Activated CD8-positive, alpha-beta T cell treated with anti-CD3 and anti-CD28 coated beads for 36 hours (primary cell): Measurements from ENCODE around the gene ITPR1. TPM values are rescaled to one million over a fixed set of nuclear protein-coding genes. Genes with fewer than 3 reads are reported as not detected.
A peak's percentile ranks its signal among the peaks of the same experiment; 100 is the strongest.
"Not testable (repeated sequence)": the region's sequence is repeated elsewhere in the genome, so short reads cannot be mapped to it uniquely, and the experiment has no call there.

Experiments used
- ATAC-seq: fragments of 200-7000 bp; cut with Tn5 transposase; one replicate; pipeline ENCODE4 v1.10.0; 2021; ENCODE audit warnings: mild to moderate bottlenecking, moderate library complexity
- CTCF ChIA-PET: fragments of 350-600 bp; sonication (Branson Sonifier 250); formaldehyde crosslinking; loops from one replicate; lab custom pipeline; 2021; ENCODE audit warnings: antibody characterized with exemption; lab: Charles Lee
- POLR2A ChIA-PET: fragments of 350-600 bp; sonication (Branson Sonifier 250); formaldehyde crosslinking; loops from one replicate; lab custom pipeline; 2021; ENCODE audit warnings: antibody characterized with exemption; lab: Charles Lee
- DNase-seq: peaks from one replicate; pipeline ENCODE4 v3.0.0-alpha.2; 2020
- H3K27ac Mint-ChIP-seq: one replicate; pipeline ENCODE4 v1.8.0; 2021; ENCODE audit warnings: mild to moderate bottlenecking, mixed read lengths
- H3K27me3 Mint-ChIP-seq: one replicate; pipeline ENCODE4 v1.8.0; 2021; ENCODE audit warnings: mixed read lengths
- H3K36me3 Mint-ChIP-seq: one replicate; pipeline ENCODE4 v1.8.0; 2021; ENCODE audit warnings: low read depth, mixed read lengths
- H3K4me1 Mint-ChIP-seq: one replicate; pipeline ENCODE4 v1.8.0; 2021; ENCODE audit warnings: low read depth, mixed read lengths
- H3K4me3 Mint-ChIP-seq: one replicate; pipeline ENCODE4 v1.8.0; 2021; ENCODE audit warnings: mild to moderate bottlenecking, moderate library complexity, mixed read lengths
- H3K9me3 Mint-ChIP-seq: one replicate; pipeline ENCODE4 v1.8.0; 2021; ENCODE audit warnings: mixed read lengths
- CTCF ChIP-seq: fragments of 200-600 bp; IDR thresholded peaks from one replicate; pipeline ENCODE4 v1.8.0; 2022; ENCODE audit warnings: antibody characterized with exemption, mild to moderate bottlenecking
- intact Hi-C: fragments of 100-400 bp; cut with micrococcal nuclease; formaldehyde crosslinking; loops from one replicate; pipeline ENCODE4 v1.10.0; 2022
- total RNA-seq, 2 experiments: library from RNA; stranded (reverse); gene quantifications; one replicate each; pipeline ENCODE4 v1.2.3, GENCODE V29; 2021

The ITPR1 gene
- total RNA-seq, 2 experiments from 2014 or later, result 93.9 to 98.2 TPM

- intact Hi-C loops, result no loop called here
- DNase-seq (no peak), ATAC-seq (no peak)
- Mint-ChIP-seq H3K9me3 (peaks cover 3% of the 10 kb centered on the region), H3K27ac (no peak overlapping the region), H3K4me1 (peaks cover 50% of the 10 kb centered on the region), H3K36me3 (peaks cover 5% of the 10 kb centered on the region), H3K27me3 (no peaks in the 10 kb centered on the region), H3K4me3 (no peak overlapping the region)
- ChIA-PET POLR2A (no interaction called here), CTCF (interaction anchor here (2.3 kb wide), 1 partner anchor 44 kb away, joined by 7 read pairs; no protein-coding TSS in a partner anchor)
- no peak for TF ChIP-seq CTCF
Measured at GRCh38 chr3:4589475-4590097, 96.4 kb downstream of the ITPR1 start.

- intact Hi-C loops, H3K27ac Mint-ChIP-seq: not testable (repeated sequence)
- CTCF ChIA-PET, result interaction anchor here (4.2 kb wide), 1 partner anchor 43 kb away, joined by 15 read pairs; no protein-coding TSS in a partner anchor
Measured at GRCh38 chr3:4590849-4591248, 97.7 kb downstream of the ITPR1 start.

GRCh38 chr3:4591669-4592068, 98.5 kb downstream of the ITPR1 start:
- ChIA-PET POLR2A (interaction anchor here (0.7 kb wide), 1 partner anchor 67 kb away, joined by 3 read pairs; no protein-coding TSS in a partner anchor), CTCF (interaction anchor here (0.7 to 4.2 kb wide), 4 partner anchors 10 to 73 kb away, joined by 3 to 15 read pairs (median 3); no protein-coding TSS in a partner anchor)
- Mint-ChIP-seq H3K4me3 (no peak overlapping the region), H3K27me3 (no peaks in the 10 kb centered on the region), H3K9me3 (peaks cover 3% of the 10 kb centered on the region), H3K36me3 (peaks cover 5% of the 10 kb centered on the region), H3K27ac (no peak overlapping the region), H3K4me1 (peaks cover 50% of the 10 kb centered on the region)
- TF ChIP-seq CTCF, result no peak
- DNase-seq (no peak), ATAC-seq (no peak)
- intact Hi-C loops, result no loop called here

More at GRCh38 chr3:4590849-4591248, 97.7 kb downstream of the ITPR1 start:
- ATAC-seq, POLR2A ChIA-PET, H3K9me3 Mint-ChIP-seq, H3K36me3 Mint-ChIP-seq, DNase-seq, H3K4me3 Mint-ChIP-seq, H3K27me3 Mint-ChIP-seq: not testable (repeated sequence)
- H3K4me1 Mint-ChIP-seq, result peaks cover 54% of the 10 kb centered on the region

GRCh38 chr3:4593014-4593413, 99.9 kb downstream of the ITPR1 start:
- H3K9me3 Mint-ChIP-seq, result peaks cover 3% of the 10 kb centered on the region
- no peak for TF ChIP-seq CTCF
- CTCF ChIA-PET, result interaction anchor here (1.0 to 4.2 kb wide), 5 partner anchors 9 to 64 kb away, joined by 3 to 15 read pairs (median 3); no protein-coding TSS in a partner anchor
- peaks cover 5% of the 10 kb centered on the region for H3K36me3 Mint-ChIP-seq
- H3K27ac Mint-ChIP-seq, result no peak overlapping the region
- POLR2A ChIA-PET, result interaction anchor here (1.4 kb wide), 1 partner anchor 41 kb away, joined by 3 read pairs; no protein-coding TSS in a partner anchor
- intact Hi-C loops, result no loop called here
- H3K4me3 Mint-ChIP-seq, result no peak overlapping the region
- ATAC-seq (no peak), DNase-seq (no peak)
- no peaks in the 10 kb centered on the region for H3K27me3 Mint-ChIP-seq
- H3K4me1 Mint-ChIP-seq, result peaks cover 43% of the 10 kb centered on the region

GRCh38 chr3:4595710-4596113, 102.6 kb downstream of the ITPR1 start:
- ChIA-PET CTCF (interaction anchor here (1.2 to 3.0 kb wide), 3 partner anchors 11 to 81 kb away, joined by 3 to 11 read pairs (median 4); no protein-coding TSS in a partner anchor), POLR2A (interaction anchor here (1.1 to 1.4 kb wide), 2 partner anchors 16 to 102 kb away, joined by 3 read pairs; partner anchors contain the start of gene ITPR1)
- H3K4me3 Mint-ChIP-seq, result no peak overlapping the region
- intact Hi-C loops, result no loop called here
- peaks cover 26% of the 10 kb centered on the region for H3K4me1 Mint-ChIP-seq
- H3K27me3 Mint-ChIP-seq, result no peaks in the 10 kb centered on the region
- peaks cover 2% of the 10 kb centered on the region for H3K36me3 Mint-ChIP-seq
- no peak for TF ChIP-seq CTCF
- peak; percentile 47 for DNase-seq
- H3K27ac Mint-ChIP-seq, result peak overlapping the region; percentile 31
- peak; percentile 81 for ATAC-seq
- peaks cover 3% of the 10 kb centered on the region for H3K9me3 Mint-ChIP-seq
